ENCODE results near the gene CPNE6. TPM values are rescaled to one million over a fixed set of nuclear protein-coding genes. Genes with fewer than 3 reads are reported as not detected.

Gene CPNE6
- total RNA-seq, 1 experiment from 2014 or later, result not detected

DNA sequence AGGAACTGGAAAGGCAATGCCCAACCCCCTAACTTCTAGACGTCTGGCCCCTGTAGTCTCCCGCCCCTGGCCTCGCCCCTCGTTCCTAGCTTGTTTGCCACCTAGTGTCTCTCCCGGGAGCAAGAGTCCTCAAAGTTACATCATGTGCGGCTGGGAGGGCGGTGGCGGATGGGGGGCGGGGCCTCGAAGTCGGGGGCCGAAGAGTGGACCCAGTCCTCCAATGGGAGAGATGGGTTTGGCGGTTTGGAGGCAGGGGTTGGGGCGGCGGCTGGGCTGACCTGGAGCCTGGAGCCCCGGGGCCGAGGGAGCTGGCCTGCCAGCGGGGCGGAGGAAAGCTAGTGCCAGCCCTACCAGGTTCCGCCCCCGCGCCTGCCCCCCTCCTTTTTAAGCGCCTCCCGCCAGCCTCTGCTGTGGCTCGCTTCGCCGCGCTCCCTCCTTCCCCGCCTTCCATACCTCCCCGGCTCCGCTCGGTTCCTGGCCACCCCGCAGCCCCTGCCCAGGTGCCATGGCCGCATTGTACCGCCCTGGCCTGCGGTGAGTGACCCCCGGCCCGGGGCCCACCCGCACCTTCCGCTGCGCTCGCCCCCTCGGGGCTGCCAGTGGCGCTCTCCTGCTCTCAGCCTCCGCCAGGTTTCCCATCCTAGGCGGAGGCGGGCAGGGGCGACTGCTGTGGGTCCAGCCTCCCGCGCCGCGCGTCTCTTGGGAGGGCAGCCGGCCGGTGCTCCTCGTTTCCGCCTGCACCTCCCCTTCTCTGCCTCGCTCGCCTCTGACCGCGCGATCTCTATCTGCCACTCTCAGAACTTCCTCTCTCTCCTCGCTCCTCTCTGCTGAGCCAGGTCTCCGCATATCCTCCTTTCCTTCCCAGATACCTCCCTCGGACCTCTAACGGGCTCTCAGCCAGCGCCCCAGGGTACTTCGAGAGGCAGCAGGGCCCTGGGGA is 22.8 kb downstream of the CPNE6 start, which contains the start of gene PCK2:
Gene PCK2, plus strand, starts transcription at position 411 of the 940 bp plus-strand sequence. Its CDS starts 95 bp downstream, at position 506.
- Histone ChIP-seq H3F3A (ENCODE audit: insufficient read depth, low read depth) (peaks cover 4% of the 10 kb centered on the region; the same call in 1 of the 2 replicates), H3K9me2 (ENCODE audit: insufficient read depth) (0 out of 2 replicates have a peak, but pooled peaks cover 3% of the 10 kb centered on the region), H3K27ac (peak within 1 kb of the TSS; percentile 83), H3K79me2 (ENCODE audit: low read depth) (peaks cover 12% of the 10 kb centered on the region), H3K4me1 (replicated peaks; ENCODE audit: insufficient read depth) (peaks cover 12% of the 10 kb centered on the region), H2AFZ (peak within 1 kb of the TSS; percentile 91), H3K4me2 (peak within 1 kb of the TSS; percentile 91), H3K36me3 (ENCODE audit: low read depth) (no peaks in the 10 kb centered on the region), H4K20me1 (ENCODE audit: insufficient read depth) (no peaks in the 10 kb centered on the region), H3K9me3 (ENCODE audit: insufficient read depth, low read depth) (no peaks in the 10 kb centered on the region), H3K27me3 (ENCODE audit: insufficient read depth, low read depth) (no peaks in the 10 kb centered on the region), H3K4me3 (peak within 1 kb of the TSS; percentile 78)
- DNase-seq, result peak; percentile 83 to 93
- BruUV-seq (replicated peaks), result TSS peak; percentile 62
- POLR2A ChIA-PET (ENCODE audit: unreplicated experiment), result interaction anchor here (0.5 to 0.9 kb wide), 9 partner anchors 10 to 491 kb away, joined by 3 to 11 read pairs (median 4); partner anchors contain the start of genes NYNRIN and PSME1
- CTCF ChIA-PET, result interaction anchor here (0.5 to 1.3 kb wide), 9 partner anchors 12 to 788 kb away, joined by 3 to 25 read pairs (median 4); partner anchors contain the start of genes BCL2L2 and LTB4R2
- no peak for TF ChIP-seq EZH2 (IDR thresholded peaks at IDR 0.05; ENCODE audit: low read depth)
- TF ChIP-seq, protein P1, sequence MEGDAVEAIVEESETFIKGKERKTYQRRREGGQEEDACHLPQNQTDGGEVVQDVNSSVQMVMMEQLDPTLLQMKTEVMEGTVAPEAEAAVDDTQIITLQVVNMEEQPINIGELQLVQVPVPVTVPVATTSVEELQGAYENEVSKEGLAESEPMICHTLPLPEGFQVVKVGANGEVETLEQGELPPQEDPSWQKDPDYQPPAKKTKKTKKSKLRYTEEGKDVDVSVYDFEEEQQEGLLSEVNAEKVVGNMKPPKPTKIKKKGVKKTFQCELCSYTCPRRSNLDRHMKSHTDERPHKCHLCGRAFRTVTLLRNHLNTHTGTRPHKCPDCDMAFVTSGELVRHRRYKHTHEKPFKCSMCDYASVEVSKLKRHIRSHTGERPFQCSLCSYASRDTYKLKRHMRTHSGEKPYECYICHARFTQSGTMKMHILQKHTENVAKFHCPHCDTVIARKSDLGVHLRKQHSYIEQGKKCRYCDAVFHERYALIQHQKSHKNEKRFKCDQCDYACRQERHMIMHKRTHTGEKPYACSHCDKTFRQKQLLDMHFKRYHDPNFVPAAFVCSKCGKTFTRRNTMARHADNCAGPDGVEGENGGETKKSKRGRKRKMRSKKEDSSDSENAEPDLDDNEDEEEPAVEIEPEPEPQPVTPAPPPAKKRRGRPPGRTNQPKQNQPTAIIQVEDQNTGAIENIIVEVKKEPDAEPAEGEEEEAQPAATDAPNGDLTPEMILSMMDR (conservative IDR thresholded peaks at IDR 0.05), result no peak
- intact Hi-C loops (cut with micrococcal nuclease; ENCODE audit: unreplicated experiment), result loop anchor here (1.0 to 5.0 kb wide), 2 partner anchors 16 to 68 kb away; partner anchors contain the start of gene IRF9

DNA sequence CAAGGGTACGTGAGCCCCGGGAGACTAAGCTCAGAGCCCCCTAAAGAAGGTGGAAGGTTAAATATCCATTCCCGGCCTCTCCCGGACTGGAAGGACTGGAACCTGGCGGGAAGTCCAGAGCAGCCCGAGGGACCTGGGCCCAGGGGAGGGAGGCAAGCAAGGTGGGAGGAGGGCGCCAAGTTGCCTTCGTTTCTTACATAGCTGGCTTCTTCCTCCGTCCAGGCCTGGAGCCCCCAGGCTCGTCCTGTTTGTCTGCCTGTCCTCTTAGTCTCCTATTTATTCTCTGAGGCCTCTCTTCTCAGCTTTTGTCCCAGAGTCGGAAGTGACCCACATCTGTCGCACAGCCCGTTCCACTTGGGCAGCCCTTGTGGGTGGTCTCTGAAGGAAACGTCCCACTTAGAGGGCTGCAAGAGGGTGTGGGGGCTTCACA is 23.5 kb downstream of the CPNE6 start:
- peaks cover 12% of the 10 kb centered on the region for H3K4me1 ChIP-seq (replicated peaks; ENCODE audit: insufficient read depth)
- peak overlapping the region; percentile 57 for H3K27ac ChIP-seq
- ChIA-PET POLR2A (ENCODE audit: unreplicated experiment) (interaction anchor here (0.6 to 0.7 kb wide), 2 partner anchors 14 to 20 kb away, joined by 3 read pairs; partner anchors contain the start of gene NRL), CTCF (interaction anchor here (0.6 to 1.2 kb wide), 4 partner anchors 14 to 212 kb away, joined by 3 to 4 read pairs (median 3); no protein-coding TSS in a partner anchor)
- intact Hi-C loops (cut with micrococcal nuclease; ENCODE audit: unreplicated experiment), result loop anchor here (1.0 to 5.0 kb wide), 2 partner anchors 15 to 67 kb away; partner anchors contain the start of gene IRF9
- no peaks in the 10 kb centered on the region for H3K36me3 ChIP-seq (ENCODE audit: low read depth)
- DNase-seq, result no peak
- no peak for TF ChIP-seq EZH2 (IDR thresholded peaks at IDR 0.05; ENCODE audit: low read depth)
- TF ChIP-seq, protein P1 (conservative IDR thresholded peaks at IDR 0.05), result no peak
- no peaks in the 10 kb centered on the region for H3K9me3 ChIP-seq (ENCODE audit: insufficient read depth, low read depth)
- H3K27me3 ChIP-seq (ENCODE audit: insufficient read depth, low read depth), result no peaks in the 10 kb centered on the region
- peaks cover 12% of the 10 kb centered on the region for H3K79me2 ChIP-seq (ENCODE audit: low read depth)
- 0 out of 2 replicates have a peak, but pooled peaks cover 3% of the 10 kb centered on the region for H3K9me2 ChIP-seq (ENCODE audit: insufficient read depth)
- H3F3A ChIP-seq (ENCODE audit: insufficient read depth, low read depth), result peaks cover 4% of the 10 kb centered on the region; the same call in 1 of the 2 replicates
- H3K4me2 ChIP-seq, result peak overlapping the region; percentile 91
- H4K20me1 ChIP-seq (ENCODE audit: insufficient read depth), result no peaks in the 10 kb centered on the region
- H3K4me3 ChIP-seq, result peak overlapping the region; percentile 78
- BruUV-seq (replicated peaks), result no TSS peak
- peak overlapping the region; percentile 91 for H2AFZ ChIP-seq
